GM12891 (cell line): ENCODE data around the gene BLID.

Experiments
- POLR2A ChIP-seq: IDR thresholded peaks from 2 replicates; pipeline ENCODE4 v1.6.1; 2011; ENCODE audit warnings: low read depth, low read length, control low read depth
- POLR2AphosphoS5 ChIP-seq: IDR thresholded peaks from 2 replicates; pipeline ENCODE4 v1.6.1; 2011; ENCODE audit warnings: low read depth, low read length, control low read depth
- POU2F2 ChIP-seq: IDR thresholded peaks from 2 replicates; pipeline ENCODE4 v1.6.1; 2011; ENCODE audit warnings: low read depth, mild to moderate bottlenecking, control low read depth, low read length, moderate library complexity
- TAF1 ChIP-seq: IDR thresholded peaks from 2 replicates; pipeline ENCODE4 v1.6.1; 2011; ENCODE audit warnings: low read depth, low read length, control low read depth

DNA sequence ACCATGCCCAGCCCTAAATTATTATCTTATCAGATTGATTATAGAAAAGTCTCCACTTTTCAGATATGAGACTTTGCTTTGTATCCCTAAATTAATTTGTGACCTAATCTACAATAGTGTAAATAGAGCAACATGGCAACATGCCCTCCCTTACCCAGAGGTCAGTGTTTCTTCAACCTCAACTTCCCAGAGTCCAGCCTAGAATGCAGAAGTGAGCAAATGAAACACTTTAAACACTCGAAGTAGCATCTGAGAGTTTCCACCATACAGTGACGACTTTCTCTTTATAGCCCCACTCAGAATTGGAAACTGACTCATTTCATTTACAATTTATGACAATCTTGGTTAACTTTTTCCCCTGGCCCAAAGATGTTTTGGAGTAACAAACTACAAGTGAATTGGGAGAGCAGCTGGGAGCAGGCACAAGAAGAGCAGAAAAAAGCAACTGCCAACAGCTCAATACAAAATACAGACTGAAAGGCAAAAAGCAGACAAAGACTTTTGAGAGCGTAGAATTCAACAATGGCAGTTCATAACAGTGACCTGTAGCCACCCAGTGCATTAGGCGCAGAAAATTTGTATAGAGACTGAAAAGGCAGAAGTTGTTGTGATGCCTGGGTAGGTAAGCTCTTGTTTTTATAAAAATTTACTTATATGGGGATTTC lies 10.1 kb upstream of the BLID start:
- TF ChIP-seq POLR2AphosphoS5 (no peak), POLR2A (no peak), TAF1 (no peak), POU2F2 (no peak)
